ENCODE measurements around the gene MRPL23.

The MRPL23 gene

GRCh38 chr11:1969776-1970175 lies 22.6 kb downstream of the MRPL23 start:
- Histone ChIP-seq H3K4me2 (ENCODE audit: insufficient read depth, low read length) (no peak overlapping the region), H3K79me2 (ENCODE audit: insufficient read depth, low read length) (no peaks in the 10 kb centered on the region), H3K4me1 (ENCODE audit: insufficient read depth, low read length) (no peaks in the 10 kb centered on the region), H2AFZ (ENCODE audit: low read depth, low read length) (no peak overlapping the region), H3K27me3 (ENCODE audit: insufficient read depth, low read length, poor library complexity) (no peaks in the 10 kb centered on the region), H3K4me3 (ENCODE audit: low read depth in 1 of 2, low read length in 2 of 2) (no peak overlapping the region), H3K9ac (ENCODE audit: low read depth, low read length) (no peak overlapping the region), H3K36me3 (ENCODE audit: insufficient read depth, low read length) (no peaks in the 10 kb centered on the region), H4K20me1 (ENCODE audit: insufficient read depth, low read length) (no peaks in the 10 kb centered on the region), H3K9me3 (ENCODE audit: insufficient read depth, low read length, severe bottlenecking) (no peaks in the 10 kb centered on the region), H3K27ac (ENCODE audit: low read length) (no peak overlapping the region)
- ATAC-seq (ENCODE audit: insufficient read depth, low read depth), result no peak
- no peak for DNase-seq
- TF ChIP-seq CTCF (IDR thresholded peaks at IDR 0.05; ENCODE audit: borderline replicate concordance, extremely low read depth, low read length, poor library complexity, severe bottlenecking), result no peak
- no peak for TF ChIP-seq EZH2 (IDR thresholded peaks at IDR 0.05; ENCODE audit: borderline replicate concordance, low read depth, low read length, severe bottlenecking)

- Histone ChIP-seq H2AFZ (ENCODE audit: low read depth, low read length) (no peak overlapping the region), H3K4me2 (ENCODE audit: insufficient read depth, low read length) (no peak overlapping the region), H4K20me1 (ENCODE audit: insufficient read depth, low read length) (no peaks in the 10 kb centered on the region), H3K4me1 (ENCODE audit: insufficient read depth, low read length) (no peaks in the 10 kb centered on the region), H3K9me3 (ENCODE audit: insufficient read depth, low read length, severe bottlenecking) (no peaks in the 10 kb centered on the region), H3K9ac (ENCODE audit: low read depth, low read length) (no peak overlapping the region), H3K27ac (ENCODE audit: low read length) (no peak overlapping the region), H3K27me3 (ENCODE audit: insufficient read depth, low read length, poor library complexity) (no peaks in the 10 kb centered on the region), H3K36me3 (ENCODE audit: insufficient read depth, low read length) (no peaks in the 10 kb centered on the region), H3K79me2 (ENCODE audit: insufficient read depth, low read length) (no peaks in the 10 kb centered on the region), H3K4me3 (ENCODE audit: low read depth in 1 of 2, low read length in 2 of 2) (no peak overlapping the region)
- DNase-seq, result no peak
- ATAC-seq (ENCODE audit: insufficient read depth, low read depth), result no peak
- TF ChIP-seq EZH2 (IDR thresholded peaks at IDR 0.05; ENCODE audit: borderline replicate concordance, low read depth, low read length, severe bottlenecking) (no peak), CTCF (IDR thresholded peaks at IDR 0.05; ENCODE audit: borderline replicate concordance, extremely low read depth, low read length, poor library complexity, severe bottlenecking) (no peak)
Observed at GRCh38 chr11:1970956-1971355, 23.8 kb downstream of the MRPL23 start.

- no peak overlapping the region for H2AFZ ChIP-seq (ENCODE audit: low read depth, low read length)
- H3K79me2 ChIP-seq (ENCODE audit: insufficient read depth, low read length), result no peaks in the 10 kb centered on the region
- H3K4me2 ChIP-seq (ENCODE audit: insufficient read depth, low read length), result no peak overlapping the region
- no peaks in the 10 kb centered on the region for H3K9me3 ChIP-seq (ENCODE audit: insufficient read depth, low read length, severe bottlenecking)
- DNase-seq (no peak), ATAC-seq (ENCODE audit: insufficient read depth, low read depth) (no peak)
- H3K4me3 ChIP-seq (ENCODE audit: low read depth in 1 of 2, low read length in 2 of 2), result no peak overlapping the region
- H4K20me1 ChIP-seq (ENCODE audit: insufficient read depth, low read length), result no peaks in the 10 kb centered on the region
- H3K27ac ChIP-seq (ENCODE audit: low read length), result no peak overlapping the region
- H3K4me1 ChIP-seq (ENCODE audit: insufficient read depth, low read length), result no peaks in the 10 kb centered on the region
- H3K27me3 ChIP-seq (ENCODE audit: insufficient read depth, low read length, poor library complexity), result no peaks in the 10 kb centered on the region
- TF ChIP-seq CTCF (IDR thresholded peaks at IDR 0.05; ENCODE audit: borderline replicate concordance, extremely low read depth, low read length, poor library complexity, severe bottlenecking) (no peak), EZH2 (IDR thresholded peaks at IDR 0.05; ENCODE audit: borderline replicate concordance, low read depth, low read length, severe bottlenecking) (no peak)
- H3K36me3 ChIP-seq (ENCODE audit: insufficient read depth, low read length), result no peaks in the 10 kb centered on the region
- no peak overlapping the region for H3K9ac ChIP-seq (ENCODE audit: low read depth, low read length)
Observed at GRCh38 chr11:1975185-1975584, 28.1 kb downstream of the MRPL23 start.
